Measurements from ENCODE around the gene PTTG1IP.

GRCh38 chr21:44815225-44815624 is 58.3 kb downstream of the PTTG1IP start:
- TF ChIP-seq CTCF (optimal IDR thresholded peaks at IDR 0.05 in 1 of 3, IDR thresholded peaks at IDR 0.05 in 1 of 3, conservative IDR thresholded peaks at IDR 0.05 in 1 of 3; ENCODE audit: extremely low read depth in 1 of 3, insufficient read depth in 2 of 3, low read length in 3 of 3) (no peak), EZH2 (IDR thresholded peaks at IDR 0.05; ENCODE audit: low read length) (no peak)
